Smooth muscle cell of the brain vasculature (primary cell): ENCODE measurements around the gene RIPOR1.

Experiments used
- DNase-seq: peaks from one replicate; pipeline ENCODE4 v3.0.0-alpha.2; 2012; ENCODE audit warnings: low read depth, low spot score

The RIPOR1 gene

DNA sequence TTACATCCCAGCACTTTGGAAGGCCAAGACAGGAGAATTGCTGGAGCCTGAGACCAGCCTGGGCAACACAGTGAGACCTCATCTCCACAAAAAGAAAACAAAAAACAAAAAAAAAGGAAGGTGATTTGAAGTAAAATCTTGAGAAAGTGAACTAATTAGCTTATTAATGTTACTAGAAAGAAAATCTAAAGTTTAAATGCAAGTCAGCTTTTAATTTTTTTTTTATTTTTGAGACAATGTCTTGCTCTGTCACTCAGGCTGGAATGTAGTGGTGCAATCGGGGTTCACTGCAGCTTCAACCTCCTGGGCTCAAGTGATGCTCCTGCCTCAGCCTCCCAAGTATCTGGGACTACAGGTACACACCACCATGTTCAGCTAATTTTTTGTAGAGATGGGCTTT lies 30.2 kb downstream of the RIPOR1 start:
- DNase-seq, result no peak

DNA sequence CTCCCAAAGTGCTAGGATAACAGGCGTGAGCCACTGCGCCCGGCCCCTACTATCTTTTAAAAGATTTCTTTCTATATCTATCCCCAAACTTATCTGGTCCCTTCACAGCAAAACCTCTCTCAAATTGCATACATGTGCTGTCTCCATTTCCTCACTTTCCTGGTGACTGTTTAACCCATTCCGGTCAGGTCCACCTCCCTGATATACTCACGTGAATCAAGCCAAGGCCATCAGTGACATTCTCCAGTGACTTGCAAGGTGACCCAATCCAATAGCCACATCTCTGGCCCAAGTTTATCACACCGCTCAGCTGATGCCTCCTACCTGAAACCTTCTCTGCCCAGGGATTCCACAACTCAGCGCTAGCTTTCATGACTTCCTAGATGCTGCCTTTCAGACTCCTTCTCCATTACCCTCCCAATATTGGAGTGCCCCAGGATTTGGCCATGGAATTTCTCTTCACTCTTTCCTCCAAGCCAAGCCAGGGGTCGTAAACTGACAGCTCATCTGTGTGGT lies 32.3 kb downstream of the RIPOR1 start:
- DNase-seq, result no peak

DNA sequence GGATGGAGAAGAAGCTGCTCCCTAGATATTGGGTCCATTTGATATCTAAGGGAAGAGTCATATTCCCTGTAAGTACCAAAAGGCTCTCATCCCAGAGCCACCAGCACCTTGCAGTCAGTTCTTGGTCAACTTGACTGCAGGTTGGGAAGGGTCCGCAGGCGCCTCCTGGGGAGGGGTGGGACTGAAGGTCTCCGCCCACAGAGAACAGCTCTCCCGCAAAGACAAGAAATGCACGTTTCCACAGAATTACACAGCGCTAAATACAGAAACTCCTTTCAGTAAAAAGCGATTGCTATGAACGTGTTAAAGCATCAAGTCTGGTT lies 32.8 kb downstream of the RIPOR1 start:
- DNase-seq, result no peak

DNA sequence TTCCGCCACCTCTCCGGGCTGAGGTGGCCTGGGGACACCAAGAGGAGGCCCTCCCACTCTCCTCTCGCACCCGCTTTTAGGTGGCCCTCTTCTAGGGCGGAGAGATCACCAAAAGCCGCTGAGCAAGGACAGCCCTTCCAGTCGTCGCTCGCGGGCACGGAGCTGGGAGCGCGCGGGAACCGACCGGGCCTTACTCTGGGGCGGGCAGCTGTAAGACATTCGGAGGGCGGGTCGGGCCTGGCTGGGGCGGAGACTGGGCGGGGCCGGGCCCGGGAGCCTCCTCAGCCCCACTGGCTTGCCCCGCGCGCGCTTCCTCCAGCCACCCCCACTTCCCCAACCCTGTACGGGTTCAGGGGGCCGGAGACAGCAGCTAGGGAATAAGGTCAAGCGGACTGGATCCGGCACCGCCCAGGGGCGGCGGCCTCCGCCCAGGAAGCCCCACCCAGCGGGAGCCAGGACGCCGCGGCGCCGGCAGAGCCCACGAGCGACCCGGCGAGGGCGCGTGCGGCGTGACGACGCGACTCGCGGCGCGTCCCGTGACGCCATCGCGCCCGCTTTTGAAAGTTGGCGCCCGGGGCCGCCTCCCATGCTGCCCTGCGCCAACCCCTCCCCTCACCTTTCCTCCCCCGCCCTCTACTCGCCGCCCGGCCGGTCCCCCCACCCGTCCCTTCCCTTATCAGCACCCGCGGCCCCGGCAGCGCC lies 33.3 kb downstream of the RIPOR1 start:
- peak; percentile 94 for DNase-seq

- DNase-seq, result no peak
Measured at GRCh38 chr16:67562526-67562917, 33.9 kb downstream of the RIPOR1 start, which contains the start of gene CTCF. CTCF (plus strand) TSS chr16:67562526; CDS start chr16:67610833, 48,307 bp downstream.

- DNase-seq, result no peak
Measured at GRCh38 chr16:67562918-67563707, 34.5 kb downstream of the RIPOR1 start.

DNA sequence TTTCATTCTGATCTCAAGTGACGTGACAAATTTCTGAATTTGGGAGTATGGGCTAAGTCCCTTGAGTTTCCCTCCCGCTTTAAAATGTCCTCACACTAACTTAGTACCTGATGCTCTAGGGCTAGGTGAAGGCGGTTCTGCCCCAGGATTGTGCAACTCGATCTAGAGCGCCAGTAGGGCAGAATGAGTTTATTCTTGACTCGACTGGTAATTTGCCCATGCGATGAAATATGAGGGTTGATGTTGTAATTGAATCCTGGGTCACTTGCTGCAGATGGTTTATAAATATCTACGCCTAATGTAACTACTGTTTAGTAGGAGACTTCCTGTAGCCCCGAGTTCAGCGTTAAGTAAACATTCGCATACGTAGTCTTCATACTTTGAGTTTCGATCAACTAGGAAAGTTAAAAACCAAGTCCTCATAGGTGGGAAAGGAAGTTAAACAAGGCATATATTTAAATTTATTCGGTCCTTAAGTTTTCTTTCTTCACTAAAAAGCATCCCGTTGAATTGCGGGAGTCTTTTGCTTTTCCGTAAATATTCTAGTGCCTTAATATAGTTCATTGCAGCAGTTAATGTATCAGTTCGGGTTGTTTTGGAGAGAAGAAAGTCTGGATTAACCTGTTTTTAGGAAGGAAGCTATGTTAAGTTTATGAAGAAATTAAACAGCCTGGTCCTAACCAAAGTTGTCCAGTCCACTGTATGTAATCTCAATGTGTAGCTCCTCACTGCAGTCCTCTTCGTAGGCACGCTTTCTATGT lies 35.3 kb downstream of the RIPOR1 start:
- DNase-seq, result no peak

DNA sequence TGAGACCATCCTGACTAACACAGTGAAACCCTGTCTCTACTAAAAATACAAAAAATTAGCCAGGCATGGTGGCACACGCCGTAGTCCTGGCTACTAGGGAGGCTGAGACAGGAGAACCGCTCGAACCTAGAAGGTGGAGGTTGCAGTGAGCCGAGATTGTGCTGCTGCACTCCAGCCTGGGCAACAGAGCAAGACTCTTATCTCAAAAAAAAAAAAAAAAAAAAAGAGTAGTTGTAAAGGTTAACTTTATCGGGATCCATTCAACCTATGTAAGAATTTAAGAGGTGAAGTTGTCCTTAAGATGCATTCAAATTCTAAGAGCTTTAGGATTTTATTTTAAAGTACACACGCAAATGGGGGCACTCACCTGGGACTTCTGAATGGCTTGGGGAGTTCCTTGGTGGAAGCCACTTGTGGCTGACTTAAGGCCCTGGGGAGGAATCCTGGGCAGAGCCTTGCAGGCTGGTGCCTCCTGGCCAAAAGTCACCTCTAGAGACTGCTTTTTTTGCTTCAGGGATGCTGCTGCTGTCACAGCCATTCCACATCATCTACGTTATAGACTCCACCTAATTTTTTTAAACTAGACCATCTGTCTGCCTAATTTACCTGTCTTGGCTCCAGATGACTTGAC lies 37.0 kb downstream of the RIPOR1 start:
- DNase-seq, result no peak

- no peak for DNase-seq
Measured at GRCh38 chr16:67571464-67571863, 42.8 kb downstream of the RIPOR1 start.

DNA sequence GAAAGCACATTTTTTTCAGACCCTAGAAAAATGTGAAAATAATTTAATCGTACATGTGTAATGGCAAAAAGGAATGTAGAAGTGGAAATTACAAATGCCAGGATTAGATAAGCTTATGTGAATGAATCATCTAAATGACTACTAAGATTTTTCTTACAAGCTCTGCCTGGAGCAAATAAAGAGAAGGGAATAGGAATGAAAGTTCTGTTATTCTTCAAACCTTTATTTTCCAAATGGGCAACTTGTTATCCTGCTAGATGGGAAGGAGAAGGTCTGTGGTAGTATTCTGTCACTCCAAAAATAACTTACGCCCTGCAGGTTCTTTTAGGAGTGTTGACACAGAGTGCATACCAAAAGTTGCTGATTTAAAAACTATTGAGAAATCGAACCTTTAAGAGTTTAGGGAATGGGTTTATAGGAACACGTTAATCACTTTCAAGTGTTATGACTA lies 43.4 kb downstream of the RIPOR1 start:
- DNase-seq, result no peak

GRCh38 chr16:67579686-67580085 lies 51.1 kb downstream of the RIPOR1 start:
- no peak for DNase-seq

DNA sequence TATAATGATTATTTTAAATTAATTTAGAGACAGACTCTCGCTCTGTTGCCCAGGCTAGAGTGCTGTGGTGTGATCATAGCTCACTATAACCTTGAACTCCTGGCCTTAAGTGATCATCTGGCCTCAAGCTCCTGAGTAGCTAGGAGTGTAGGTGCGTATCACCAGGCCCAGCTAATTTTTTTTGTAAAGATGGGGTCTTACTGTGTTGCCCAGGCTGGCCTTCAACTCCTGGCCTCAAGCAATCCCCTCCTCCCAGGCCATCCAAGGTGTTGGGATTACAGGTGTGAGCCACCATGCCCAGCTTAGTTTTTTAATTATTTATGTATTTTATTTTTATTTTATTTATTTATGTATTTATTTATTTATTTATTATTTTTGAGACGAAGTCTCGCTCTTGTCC lies 51.6 kb downstream of the RIPOR1 start:
- no peak for DNase-seq

- DNase-seq, result no peak
Measured at GRCh38 chr16:67593288-67593687, 64.7 kb downstream of the RIPOR1 start.

DNA sequence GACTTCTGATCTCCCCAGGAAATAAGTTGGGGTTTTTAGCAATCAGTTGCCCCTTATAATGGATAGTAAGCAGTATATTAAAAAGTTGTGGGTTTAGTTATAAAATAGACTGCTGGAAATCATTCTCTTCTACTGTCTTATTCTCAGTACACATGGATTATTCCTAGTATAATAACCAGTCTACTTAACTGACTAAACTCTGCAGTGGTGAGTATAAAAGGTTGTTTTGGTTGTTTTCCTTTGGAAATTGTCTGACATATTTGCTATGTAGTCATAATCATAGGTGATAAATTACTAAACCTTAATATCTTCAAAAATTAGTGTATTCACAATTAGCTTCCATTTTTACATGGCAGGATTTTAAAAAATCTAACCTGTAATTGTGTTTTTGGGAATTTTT lies 65.1 kb downstream of the RIPOR1 start:
- no peak for DNase-seq

GRCh38 chr16:67594256-67594915 lies 65.8 kb downstream of the RIPOR1 start:
- DNase-seq, result no peak

GRCh38 chr16:67594956-67595355 lies 66.3 kb downstream of the RIPOR1 start:
- DNase-seq, result no peak
